Airway epithelial cell (primary cell): ENCODE results near the gene SLC66A3. TPM values are rescaled to one million over a fixed set of nuclear protein-coding genes. Genes with fewer than 3 reads are reported as not detected.

Experiments used
- total RNA-seq: library from RNA; depleted of rRNA; stranded (reverse); fragments of >200 nt; gene quantifications from 2 replicates; pipeline ENCODE4 v1.2.3, GENCODE V29; 2015

The SLC66A3 gene
- total RNA-seq, result 17.8 and 20.6 TPM in 2 replicates

DNA sequence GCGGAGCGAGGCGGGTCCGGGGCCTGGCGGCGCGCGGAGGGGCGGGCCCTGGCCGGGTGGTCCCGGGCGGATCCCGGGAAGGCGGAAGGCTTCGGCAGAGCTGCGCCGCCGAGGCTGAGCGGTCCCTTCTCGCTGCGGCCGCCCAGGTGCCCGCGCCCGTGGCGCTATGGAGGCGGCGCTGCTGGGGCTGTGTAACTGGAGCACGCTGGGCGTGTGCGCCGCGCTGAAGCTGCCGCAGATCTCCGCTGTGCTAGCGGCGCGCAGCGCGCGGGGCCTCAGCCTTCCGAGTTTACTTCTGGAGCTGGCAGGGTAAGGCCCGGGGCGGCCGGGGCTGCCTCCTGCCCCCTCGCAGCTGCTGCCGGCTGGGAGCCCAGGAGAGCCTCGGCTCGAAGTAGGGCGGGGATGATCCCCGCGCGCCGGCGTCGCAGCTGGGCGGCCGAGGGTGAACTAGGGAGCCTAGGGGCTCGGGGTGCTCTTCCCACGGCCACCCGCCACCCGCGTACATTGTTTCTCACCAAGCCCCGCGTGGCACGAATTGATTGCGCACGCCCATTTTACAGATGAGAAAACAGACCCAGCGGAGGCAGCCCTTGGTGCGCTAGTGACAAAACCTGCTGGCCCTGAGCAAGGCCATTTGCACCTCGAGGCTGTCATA is at the start of gene SLC66A3:
Gene SLC66A3, plus strand, starts transcription at position 87 of the 655 bp plus-strand sequence. Its CDS starts 80 bp downstream, at position 167.

Other genes starting within 250 kb of the SLC66A3 start
- 0.35 TPM in 1 of 2 replicates, not detected in the other for gene KCNF1, start 243.5 kb upstream of the SLC66A3 start, total RNA-seq
- gene ROCK2, start 189.2 kb downstream of the SLC66A3 start, total RNA-seq, result 16.4 and 20.1 TPM in 2 replicates